Glomerular endothelial cell (primary cell): ENCODE data around the gene TBX4. TPM values are rescaled to one million over a fixed set of nuclear protein-coding genes. Genes with fewer than 3 reads are reported as not detected.
"Not testable (repeated sequence)": the region's sequence is repeated elsewhere in the genome, so short reads cannot be mapped to it uniquely, and the experiment has no call there.

Source experiments
- DNase-seq: peaks from one replicate; pipeline ENCODE4 v3.0.0-alpha.2; 2011; ENCODE audit warnings: low read depth, low spot score; ENCODE audit errors: extremely low read depth
- total RNA-seq: library from RNA; depleted of rRNA; stranded (reverse); fragments of >200 nt; gene quantifications from 2 replicates; pipeline ENCODE4 v1.2.3, GENCODE V29; 2015

Gene TBX4
- total RNA-seq, 1 donor from 2014 or later = not detected

- DNase-seq = no peak
Observed at GRCh38 chr17:61479493-61480413, 27.5 kb downstream of the TBX4 start.

DNA sequence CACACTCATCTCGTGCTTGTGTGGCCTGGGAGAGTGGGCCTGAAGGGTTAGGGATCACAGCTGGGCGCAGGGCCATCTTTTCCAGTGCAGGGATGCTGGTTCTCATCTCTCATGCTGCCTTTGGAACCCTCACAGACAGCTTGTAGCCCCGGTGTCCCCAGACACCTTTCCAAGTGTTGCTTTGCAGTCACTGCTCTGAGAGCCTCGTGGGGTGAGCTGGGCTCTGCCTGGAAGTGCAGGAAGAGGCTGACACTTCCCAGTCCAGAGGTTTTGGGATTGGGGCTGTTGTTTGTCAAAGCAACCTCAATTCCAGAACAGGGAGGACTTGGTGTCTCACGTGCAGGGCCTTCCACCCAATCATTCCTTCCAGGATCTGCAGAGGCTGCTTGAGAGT is 28.2 kb downstream of the TBX4 start:
- DNase-seq = no peak

DNA sequence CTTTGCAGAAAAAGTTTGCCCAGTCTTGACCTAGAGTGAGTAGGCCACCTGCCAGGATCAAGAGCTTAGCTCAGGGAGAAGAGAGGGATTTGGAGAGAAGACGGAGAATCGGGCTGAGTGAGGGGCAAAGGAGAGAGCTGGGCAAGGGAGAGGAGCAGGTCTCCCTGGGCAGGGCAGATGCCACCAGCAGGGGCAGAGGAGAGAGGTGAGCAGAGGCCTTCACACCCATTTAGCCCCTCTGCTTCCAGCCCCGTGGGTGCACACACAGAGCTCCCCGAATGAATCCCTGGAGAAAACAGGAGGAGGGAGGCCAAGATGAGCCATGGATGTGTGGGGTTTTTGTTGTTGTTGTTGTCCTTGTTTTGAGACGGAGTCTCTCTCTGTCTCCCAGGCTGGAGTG is 29.2 kb downstream of the TBX4 start:
- DNase-seq = no peak

GRCh38 chr17:61482467-61482866 is 30.2 kb downstream of the TBX4 start:
- no peak for DNase-seq

DNA sequence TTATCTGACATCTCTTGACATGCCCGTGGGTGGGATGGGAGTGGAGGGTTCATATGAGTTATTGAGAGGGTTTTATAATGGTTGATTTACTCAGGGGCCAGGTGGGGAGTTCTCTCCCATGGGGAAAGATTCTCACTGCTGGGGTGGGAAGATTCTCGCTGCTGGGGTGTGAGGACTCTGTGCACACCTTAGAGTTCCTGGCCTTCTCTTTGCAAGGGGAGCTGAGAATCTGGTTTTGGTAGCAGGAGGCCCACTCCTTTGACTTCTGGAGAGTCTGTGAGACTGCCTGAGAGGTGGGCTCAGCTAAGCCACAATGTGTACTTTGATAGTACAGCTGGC is 31.5 kb downstream of the TBX4 start:
- no peak for DNase-seq

DNA sequence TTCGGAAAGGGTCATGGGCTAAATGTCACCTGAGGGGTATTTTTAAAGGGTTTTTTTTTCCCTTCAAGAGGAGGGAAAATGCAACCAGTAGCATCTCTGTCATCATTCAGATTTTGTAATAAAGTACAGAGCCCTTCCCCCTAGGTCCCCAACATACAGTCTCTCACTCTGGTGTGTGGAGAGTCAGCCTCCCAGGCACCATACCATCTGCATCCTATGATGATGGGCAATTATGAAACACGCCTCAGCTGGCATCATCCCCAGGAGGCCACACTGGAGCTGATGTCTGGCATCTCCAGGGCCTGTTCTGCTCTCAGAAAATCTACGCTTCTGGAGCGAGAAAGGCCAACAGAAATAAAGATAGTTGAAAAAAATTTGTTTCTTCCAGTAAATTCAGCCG is 32.0 kb downstream of the TBX4 start:
- no peak for DNase-seq

- no peak for DNase-seq
Observed at GRCh38 chr17:61485067-61485775, 33.0 kb downstream of the TBX4 start.

GRCh38 chr17:61486135-61487120 is 34.2 kb downstream of the TBX4 start:
- DNase-seq = no peak

GRCh38 chr17:61487161-61487988 is 35.2 kb downstream of the TBX4 start:
- no peak for DNase-seq

DNA sequence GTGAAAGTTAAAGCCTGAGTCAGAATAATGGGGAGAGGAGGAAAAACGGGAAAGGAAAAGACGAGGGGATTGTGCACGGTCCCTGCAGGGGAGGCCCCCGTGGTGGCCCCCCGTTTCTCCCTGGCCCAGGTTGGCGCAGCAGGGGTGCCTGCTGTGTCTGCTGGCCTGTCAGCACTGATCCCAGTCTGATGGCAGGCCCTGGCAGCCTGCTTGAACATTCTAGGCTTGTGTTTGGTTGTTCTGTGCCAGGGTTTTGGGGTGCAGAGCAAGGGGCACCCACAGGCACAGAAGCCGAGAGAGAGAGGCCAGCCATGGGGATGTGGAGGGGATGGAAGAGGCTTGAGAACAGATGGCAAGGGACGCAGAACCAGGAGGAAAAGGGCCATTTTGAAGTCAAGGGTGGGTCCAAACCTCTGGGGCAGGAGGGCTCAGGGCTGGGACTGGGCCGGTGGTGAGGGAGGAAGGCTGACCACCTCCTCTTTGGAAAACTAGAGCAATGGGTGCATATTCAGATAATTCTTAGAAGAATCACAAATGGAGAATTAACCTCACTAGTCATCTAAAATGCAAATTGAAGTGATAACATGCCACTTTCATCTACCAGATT is 35.9 kb downstream of the TBX4 start:
- DNase-seq = no peak

GRCh38 chr17:61488878-61489718 is 36.9 kb downstream of the TBX4 start:
- no peak for DNase-seq

- DNase-seq = no peak
Observed at GRCh38 chr17:61489719-61490490, 37.7 kb downstream of the TBX4 start.

- no peak for DNase-seq
Observed at GRCh38 chr17:61490540-61490975, 38.3 kb downstream of the TBX4 start.

DNA sequence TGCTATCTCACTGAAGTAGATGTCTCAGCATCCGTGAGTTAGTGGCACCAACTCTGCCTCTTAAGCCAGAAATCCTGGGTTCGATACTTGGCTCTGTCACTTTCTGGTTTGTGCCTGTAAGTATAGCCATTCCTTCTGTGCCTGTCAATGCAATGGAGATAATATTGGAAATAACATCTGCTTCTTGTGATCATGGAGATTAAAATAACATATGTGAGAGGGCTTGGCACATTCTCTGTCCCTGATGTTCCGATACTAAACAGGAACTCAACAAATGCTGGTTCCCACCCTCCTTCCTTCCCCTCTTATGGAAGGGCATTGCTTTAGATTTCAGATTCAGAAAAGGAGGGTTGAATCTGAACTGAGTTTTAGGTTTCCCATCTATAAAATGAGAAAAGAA is 39.8 kb downstream of the TBX4 start:
- no peak for DNase-seq

DNA sequence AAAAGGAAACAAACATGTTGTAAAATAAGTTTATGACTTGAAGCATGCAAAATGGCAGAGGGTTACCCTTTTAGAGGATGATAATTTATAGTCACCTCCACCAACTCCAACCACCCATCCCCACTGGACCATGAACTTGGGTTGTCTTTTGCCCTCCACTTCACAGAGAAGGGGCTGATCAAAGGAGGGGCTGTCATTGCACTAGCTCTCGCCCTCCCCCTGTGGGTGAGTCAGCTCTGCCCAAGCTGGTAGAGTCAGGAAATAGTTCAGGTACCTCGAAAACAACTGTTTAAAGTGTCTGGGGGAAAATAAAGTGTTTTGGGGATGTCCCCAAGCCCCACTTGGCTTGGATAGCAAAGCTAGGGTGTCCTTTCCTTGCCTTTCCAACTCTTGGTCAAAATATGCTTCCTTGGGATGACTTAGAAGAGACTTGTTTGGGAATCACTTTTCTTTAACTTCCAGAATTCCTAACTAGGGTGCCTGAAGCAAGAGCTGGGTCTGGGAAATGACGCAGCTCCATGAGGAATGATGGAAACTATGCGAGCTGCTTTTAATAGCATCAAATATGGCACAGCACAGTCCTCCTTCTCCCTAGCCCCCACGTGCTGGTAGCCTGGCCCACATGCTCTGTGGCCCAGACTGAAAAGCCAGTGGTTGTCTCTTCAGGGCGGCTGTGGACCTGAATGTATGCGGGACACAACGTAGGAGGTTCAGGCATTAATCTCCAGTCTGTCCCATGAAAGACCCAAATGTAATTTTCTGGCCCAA is 40.7 kb downstream of the TBX4 start:
- no peak for DNase-seq

GRCh38 chr17:61493830-61494324 is 41.7 kb downstream of the TBX4 start:
- DNase-seq = not testable (repeated sequence)
